A549 (cell line): ENCODE data around the gene KCNQ1. TPM values are rescaled to one million over a fixed set of nuclear protein-coding genes. Genes with fewer than 3 reads are reported as not detected.

Source experiments
- ATAC-seq, 2 experiments: fragments of 200-7000 bp in 1 of 2; fragments of >200 bp in 1 of 2; cut with Nextera tagmentation in 1 of 2; cut with Tn5 transposase in 1 of 2; 3 replicates each; pipeline versions ENCODE4 v1.8.0 to v1.9.1; 2018 to 2020; ENCODE audit warnings: mild to moderate bottlenecking in 1 of 2, moderate library complexity in 1 of 2
- CTCF ChIA-PET: fragments of 300-600 bp; sonication (Branson Sonifier 250); formaldehyde crosslinking; extraction: SDS; loops from one replicate; lab custom pipeline; 2021; ENCODE audit warnings: antibody characterized with exemption, inconsistent platforms; lab: Yijun Ruan, JAX
- POLR2A ChIA-PET: fragments of 350-600 bp; formaldehyde crosslinking; extraction: SDS; loops from one replicate; lab custom pipeline; 2021; ENCODE audit warnings: antibody characterized with exemption, inconsistent platforms; lab: Yijun Ruan, JAX
- DNase-seq, 2 experiments: peaks; one replicate each; pipeline versions ENCODE4 v3.0.0 to v3.0.0-alpha.2; 2011 to 2016; ENCODE audit warnings: low read depth in 1 of 2, low spot score in 1 of 2
- FAIRE-seq: peaks from 2 replicates; lab custom pipeline; 2011; peaks lifted over from hg19 to GRCh38; lab: Jason Lieb, UNC
- H3K27ac ChIP-seq, 2 experiments: fragments of >200 bp; sonication (Bioruptor Twin); formaldehyde crosslinking; 3 replicates each; pipeline ENCODE4 v1.5.1; 2016 to 2017
- H3K4me1 ChIP-seq: fragments of >200 bp; sonication (Bioruptor Twin); formaldehyde crosslinking; 3 replicates; pipeline ENCODE4 v1.6.1; 2016
- H3K4me2 ChIP-seq: fragments of >200 bp; sonication (Bioruptor Twin); formaldehyde crosslinking; 3 replicates; pipeline ENCODE4 v1.6.1; 2016
- H3K4me3 ChIP-seq: fragments of >200 bp; sonication (Bioruptor Twin); formaldehyde crosslinking; 3 replicates; pipeline ENCODE4 v1.5.1; 2016
- H3K9me3 ChIP-seq: fragments of >200 bp; sonication (Bioruptor Twin); formaldehyde crosslinking; 3 replicates; pipeline ENCODE4 v1.6.1; 2016
- BHLHE40 ChIP-seq: IDR thresholded peaks from 2 replicates; pipeline ENCODE4 v1.6.1; 2012; ENCODE audit warnings: low read depth, low read length, inconsistent platforms
- CBX2 ChIP-seq: fragments of 200-600 bp; sonication (generic); IDR thresholded peaks from 2 replicates; pipeline ENCODE4 v1.6.1; 2016; ENCODE audit warnings: low read depth, mild to moderate bottlenecking, borderline replicate concordance
- CBX8 ChIP-seq: fragments of 200-600 bp; sonication (generic); IDR thresholded peaks from 2 replicates; pipeline ENCODE4 v1.6.1; 2016
- ESRRA ChIP-seq: fragments of 150-350 bp; IDR thresholded peaks from 2 replicates; pipeline ENCODE4 v1.6.1; 2014; ENCODE audit warnings: mild to moderate bottlenecking, low read length, borderline replicate concordance
- FOSB ChIP-seq: fragments of 250-450 bp; sonication (Bioruptor Pico); IDR thresholded peaks from 2 replicates; pipeline ENCODE4 v1.5.0; 2020; ENCODE audit warnings: mild to moderate bottlenecking, moderate library complexity
- FOSL2 ChIP-seq, 2 experiments: fragments of 450-650 bp in 1 of 2; fragments of >200 bp in 1 of 2; sonication (Bioruptor Twin) in 1 of 2; formaldehyde crosslinking; IDR thresholded peaks; 2 replicates each; pipeline versions ENCODE4 v1.5.0 to v1.6.1; 2016 to 2020; ENCODE audit warnings: mild to moderate bottlenecking in 1 of 2, moderate library complexity in 1 of 2
- FOXS1 ChIP-seq: fragments of 250-450 bp; sonication (Bioruptor Pico); IDR thresholded peaks from 2 replicates; pipeline ENCODE4 v1.5.0; 2020; ENCODE audit warnings: mild to moderate bottlenecking, moderate library complexity
- MYC ChIP-seq: IDR thresholded peaks from 2 replicates; pipeline ENCODE4 v1.6.1; 2012; ENCODE audit warnings: mild to moderate bottlenecking, inconsistent platforms, low read length, improper control_type of control experiment, borderline replicate concordance
- NR3C1 ChIP-seq: fragments of >200 bp; sonication (Bioruptor Twin); formaldehyde crosslinking; IDR thresholded peaks from 3 replicates; pipeline ENCODE4 v1.6.1; 2017
- POLR2A ChIP-seq: IDR thresholded peaks from 2 replicates; pipeline ENCODE4 v1.6.1; 2012; ENCODE audit warnings: mild to moderate bottlenecking, low read length
- RARB ChIP-seq: fragments of 250-450 bp; sonication (Bioruptor Pico); IDR thresholded peaks from 2 replicates; pipeline ENCODE4 v1.8.0; 2021; ENCODE audit warnings: mild to moderate bottlenecking, moderate library complexity
- TFCP2L1 ChIP-seq: fragments of 250-450 bp; sonication (Bioruptor Pico); IDR thresholded peaks from 2 replicates; pipeline ENCODE4 v1.5.0; 2021; ENCODE audit warnings: mild to moderate bottlenecking
- ZC3H11A ChIP-seq: fragments of 450-650 bp; IDR thresholded peaks from 2 replicates; pipeline ENCODE4 v1.6.1; 2014; ENCODE audit warnings: antibody characterized with exemption, mild to moderate bottlenecking
- ZNF302 ChIP-seq: fragments of 250-450 bp; sonication (Bioruptor Pico); IDR thresholded peaks from 2 replicates; pipeline ENCODE4 v1.9.0; 2021; ENCODE audit warnings: inconsistent platforms, mild to moderate bottlenecking, moderate library complexity
- WGBS: methylation state at CpG from one replicate; pipeline ENCODE4 v1.1.6; 2017; ENCODE audit errors: missing lambda C conversion rate; 5-methylcytosine and 5-hydroxymethylcytosine counted together
- polyA plus RNA-seq, 4 experiments: library from polyadenylated mRNA; depleted of rRNA in 3 of 4; stranded (reverse); fragments of >200 nt; fragmentation: RNase III in 1 of 4; extraction: RNeasy Plus Mini Kit Qiagen cat#74134 plus additional on column Dnase treatment in 1 of 4; gene quantifications; 2 replicates in 3 of 4; 3 replicates in 1 of 4; pipeline ENCODE4 v1.2.3, GENCODE V29; 2011 to 2017
- TF ChIP-seq, protein P1 (sequence below): fragments of 150-350 bp; IDR thresholded peaks from 2 replicates; pipeline ENCODE4 v1.6.1; 2014; ENCODE audit warnings: low read depth, mild to moderate bottlenecking, low read length
- TF ChIP-seq, protein P2 (sequence below): fragments of 200-600 bp; sonication (generic); IDR thresholded peaks from 2 replicates; pipeline ENCODE4 v1.6.1; 2016; ENCODE audit warnings: antibody characterized with exemption, mild to moderate bottlenecking, moderate library complexity
- TF ChIP-seq, protein P3 (sequence below): fragments of 250-450 bp; sonication (Bioruptor Pico); IDR thresholded peaks from 2 replicates; pipeline ENCODE4 v1.5.0; 2020; ENCODE audit warnings: low read depth, mild to moderate bottlenecking, moderate library complexity
- TF ChIP-seq, protein P4 (sequence below): IDR thresholded peaks from 2 replicates; pipeline ENCODE4 v1.6.1; 2012

Gene KCNQ1
- polyA plus RNA-seq, 2 of the 4 experiments (the other 2 are of a cell fraction), result 0.14 to 0.17 TPM

DNA sequence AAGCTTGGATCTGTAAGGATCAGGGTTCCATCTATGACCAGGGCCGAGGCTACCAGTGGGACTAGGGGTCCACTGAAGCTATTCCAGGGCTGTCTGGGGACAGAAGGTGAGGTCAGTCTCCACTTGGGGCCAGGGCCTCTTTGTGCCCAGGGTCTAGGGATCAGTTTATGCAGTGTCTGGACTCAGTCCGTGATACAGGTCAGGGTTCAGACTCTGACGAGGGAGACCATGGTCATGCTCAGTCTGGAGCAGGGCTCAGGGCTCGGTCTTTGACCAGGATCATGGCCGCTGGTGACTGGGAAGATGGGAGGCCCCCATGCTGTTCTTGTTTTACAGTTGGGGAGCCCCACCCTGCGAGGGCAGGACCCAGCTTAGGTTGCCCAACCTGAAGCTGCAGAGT, 32.5 kb upstream of the KCNQ1 start:
- H3K4me2 ChIP-seq, result no peak overlapping the region
- H3K27ac ChIP-seq, result no peak overlapping the region
- CTCF ChIA-PET, result interaction anchor here (0.8 to 31.0 kb wide), 4 partner anchors 8 to 219 kb away, joined by 3 to 903 read pairs (median 118); partner anchors contain the start of genes C11orf21, TSPAN32 and TSSC4
- 64% methylated on average over 5 of the region's 6 CpGs for WGBS
- no peaks in the 10 kb centered on the region for H3K4me1 ChIP-seq
- no peak for TF ChIP-seq MYC
- no peak for TF ChIP-seq FOXS1 (CRISPR knock-in tag)
- no peak for TF ChIP-seq FOSB (CRISPR knock-in tag)
- TF ChIP-seq, all 56 proteins: peak for 0
- no peak for FAIRE-seq
- Histone ChIP-seq H3K4me3 (no peak overlapping the region), H3K9me3 (no peaks in the 10 kb centered on the region)
- no peak for ATAC-seq
- no peak for DNase-seq
- POLR2A ChIA-PET, result no interaction called here

DNA sequence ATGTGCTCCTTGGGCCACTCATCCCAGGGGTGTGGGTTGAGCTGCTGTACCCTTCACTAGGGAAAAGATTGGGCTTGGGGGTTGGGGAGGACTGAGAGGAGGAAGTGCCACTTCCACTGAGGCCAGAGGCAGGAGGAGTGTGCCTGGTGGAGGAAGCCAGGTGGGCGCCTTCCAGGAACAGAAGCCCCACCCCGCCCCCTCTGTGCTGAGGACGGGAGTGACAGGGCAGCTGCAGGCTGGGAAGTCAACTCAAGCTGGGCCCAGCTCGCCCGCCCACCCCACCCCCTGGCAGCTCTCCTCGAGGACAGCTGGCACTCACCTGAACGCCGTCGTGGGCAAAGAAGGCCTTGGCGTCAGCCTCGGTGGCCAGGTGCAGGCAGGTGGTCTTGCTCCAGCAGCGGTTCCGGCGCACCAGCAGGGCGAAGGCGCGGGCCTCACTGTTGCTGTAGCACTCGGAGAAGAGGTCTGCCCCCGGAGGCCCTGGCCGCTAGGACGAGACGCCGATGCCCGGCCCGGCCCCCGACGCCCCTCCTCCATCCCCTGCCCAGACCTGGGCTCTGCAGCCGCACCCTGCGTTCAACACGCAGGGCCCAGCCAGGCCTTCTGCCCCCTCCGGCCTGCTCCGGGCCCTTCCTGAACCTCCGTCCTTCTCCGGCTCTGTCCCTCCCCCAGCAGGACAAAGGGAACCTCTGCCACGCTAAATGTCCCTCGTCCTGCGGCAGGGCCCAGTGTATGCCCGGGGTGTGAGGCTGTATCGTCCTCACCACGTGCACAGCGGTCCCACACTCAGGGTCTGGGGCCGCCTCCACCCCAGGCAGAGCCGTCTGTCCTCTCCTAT, 30.8 kb upstream of the KCNQ1 start:
- no peak for FAIRE-seq
- no peak overlapping the region for H3K4me2 ChIP-seq
- TF ChIP-seq MYC, result no peak
- TF ChIP-seq, protein P1, sequence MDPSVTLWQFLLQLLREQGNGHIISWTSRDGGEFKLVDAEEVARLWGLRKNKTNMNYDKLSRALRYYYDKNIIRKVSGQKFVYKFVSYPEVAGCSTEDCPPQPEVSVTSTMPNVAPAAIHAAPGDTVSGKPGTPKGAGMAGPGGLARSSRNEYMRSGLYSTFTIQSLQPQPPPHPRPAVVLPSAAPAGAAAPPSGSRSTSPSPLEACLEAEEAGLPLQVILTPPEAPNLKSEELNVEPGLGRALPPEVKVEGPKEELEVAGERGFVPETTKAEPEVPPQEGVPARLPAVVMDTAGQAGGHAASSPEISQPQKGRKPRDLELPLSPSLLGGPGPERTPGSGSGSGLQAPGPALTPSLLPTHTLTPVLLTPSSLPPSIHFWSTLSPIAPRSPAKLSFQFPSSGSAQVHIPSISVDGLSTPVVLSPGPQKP, result no peak
- TF ChIP-seq NR3C1, result no peak
- no peak for TF ChIP-seq FOSL2 (IDR thresholded peaks at IDR 0.05)
- TF ChIP-seq FOSL2 (CRISPR knock-in tag; IDR thresholded peaks at IDR 0.05), result no peak
- TF ChIP-seq ESRRA, result no peak
- TF ChIP-seq ZNF302 (CRISPR knock-in tag), result no peak
- TF ChIP-seq TFCP2L1 (CRISPR knock-in tag), result no peak
- TF ChIP-seq, protein P2, sequence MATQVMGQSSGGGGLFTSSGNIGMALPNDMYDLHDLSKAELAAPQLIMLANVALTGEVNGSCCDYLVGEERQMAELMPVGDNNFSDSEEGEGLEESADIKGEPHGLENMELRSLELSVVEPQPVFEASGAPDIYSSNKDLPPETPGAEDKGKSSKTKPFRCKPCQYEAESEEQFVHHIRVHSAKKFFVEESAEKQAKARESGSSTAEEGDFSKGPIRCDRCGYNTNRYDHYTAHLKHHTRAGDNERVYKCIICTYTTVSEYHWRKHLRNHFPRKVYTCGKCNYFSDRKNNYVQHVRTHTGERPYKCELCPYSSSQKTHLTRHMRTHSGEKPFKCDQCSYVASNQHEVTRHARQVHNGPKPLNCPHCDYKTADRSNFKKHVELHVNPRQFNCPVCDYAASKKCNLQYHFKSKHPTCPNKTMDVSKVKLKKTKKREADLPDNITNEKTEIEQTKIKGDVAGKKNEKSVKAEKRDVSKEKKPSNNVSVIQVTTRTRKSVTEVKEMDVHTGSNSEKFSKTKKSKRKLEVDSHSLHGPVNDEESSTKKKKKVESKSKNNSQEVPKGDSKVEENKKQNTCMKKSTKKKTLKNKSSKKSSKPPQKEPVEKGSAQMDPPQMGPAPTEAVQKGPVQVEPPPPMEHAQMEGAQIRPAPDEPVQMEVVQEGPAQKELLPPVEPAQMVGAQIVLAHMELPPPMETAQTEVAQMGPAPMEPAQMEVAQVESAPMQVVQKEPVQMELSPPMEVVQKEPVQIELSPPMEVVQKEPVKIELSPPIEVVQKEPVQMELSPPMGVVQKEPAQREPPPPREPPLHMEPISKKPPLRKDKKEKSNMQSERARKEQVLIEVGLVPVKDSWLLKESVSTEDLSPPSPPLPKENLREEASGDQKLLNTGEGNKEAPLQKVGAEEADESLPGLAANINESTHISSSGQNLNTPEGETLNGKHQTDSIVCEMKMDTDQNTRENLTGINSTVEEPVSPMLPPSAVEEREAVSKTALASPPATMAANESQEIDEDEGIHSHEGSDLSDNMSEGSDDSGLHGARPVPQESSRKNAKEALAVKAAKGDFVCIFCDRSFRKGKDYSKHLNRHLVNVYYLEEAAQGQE, result no peak
- TF ChIP-seq FOSB (CRISPR knock-in tag), result no peak
- no peak for TF ChIP-seq CBX8
- TF ChIP-seq BHLHE40, result no peak
- TF ChIP-seq CBX2, result no peak
- no peak for ATAC-seq
- WGBS, result 77% methylated on average over 18 of the region's 43 CpGs
- CTCF ChIA-PET, result interaction anchor here (2.2 to 31.0 kb wide), 2 partner anchors 14 to 105 kb away, joined by 10 to 903 read pairs; partner anchors contain the start of genes C11orf21, TSPAN32 and TSSC4
- no peaks in the 10 kb centered on the region for H3K9me3 ChIP-seq
- H3K4me3 ChIP-seq, result no peak overlapping the region
- H3K27ac ChIP-seq, result no peak overlapping the region
- DNase-seq, result no peak
- POLR2A ChIA-PET, result no interaction called here
- H3K4me1 ChIP-seq, result no peaks in the 10 kb centered on the region

DNA sequence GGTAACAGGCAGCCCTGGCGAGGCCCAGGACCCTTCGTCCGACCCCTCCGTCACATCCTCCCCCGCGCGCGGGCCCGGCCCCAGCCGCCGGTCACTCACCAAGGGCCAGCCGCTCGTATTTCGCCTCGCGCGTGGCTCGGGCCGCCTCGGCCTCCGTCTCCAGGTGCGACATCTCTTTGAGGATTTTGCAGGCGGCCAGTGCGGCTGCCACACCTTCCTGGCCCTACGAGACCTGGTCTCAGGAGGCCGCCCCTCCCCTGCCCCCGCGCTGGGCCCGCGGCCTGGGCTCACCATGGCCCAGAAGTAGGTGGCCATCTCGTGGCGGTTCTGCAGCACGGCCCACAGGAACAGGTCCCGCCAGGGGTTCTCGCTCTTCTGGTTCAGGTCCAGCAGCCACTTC, 30.2 kb upstream of the KCNQ1 start:
- H3K9me3 ChIP-seq, result no peaks in the 10 kb centered on the region
- no peak overlapping the region for H3K4me3 ChIP-seq
- CTCF ChIA-PET, result interaction anchor here (1.9 to 31.0 kb wide), 2 partner anchors 106 to 117 kb away, joined by 7 to 903 read pairs; partner anchors contain the start of genes C11orf21 and TSPAN32
- DNase-seq (no peak), FAIRE-seq (no peak), ATAC-seq (no peak)
- no peak overlapping the region for H3K4me2 ChIP-seq
- H3K27ac ChIP-seq, result no peak overlapping the region
- H3K4me1 ChIP-seq, result no peaks in the 10 kb centered on the region
- no peak for TF ChIP-seq RARB (CRISPR knock-in tag)
- TF ChIP-seq, protein P3, sequence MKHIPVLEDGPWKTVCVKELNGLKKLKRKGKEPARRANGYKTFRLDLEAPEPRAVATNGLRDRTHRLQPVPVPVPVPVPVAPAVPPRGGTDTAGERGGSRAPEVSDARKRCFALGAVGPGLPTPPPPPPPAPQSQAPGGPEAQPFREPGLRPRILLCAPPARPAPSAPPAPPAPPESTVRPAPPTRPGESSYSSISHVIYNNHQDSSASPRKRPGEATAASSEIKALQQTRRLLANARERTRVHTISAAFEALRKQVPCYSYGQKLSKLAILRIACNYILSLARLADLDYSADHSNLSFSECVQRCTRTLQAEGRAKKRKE (CRISPR knock-in tag), result no peak
- no peak for TF ChIP-seq POLR2A
- TF ChIP-seq, protein P4, sequence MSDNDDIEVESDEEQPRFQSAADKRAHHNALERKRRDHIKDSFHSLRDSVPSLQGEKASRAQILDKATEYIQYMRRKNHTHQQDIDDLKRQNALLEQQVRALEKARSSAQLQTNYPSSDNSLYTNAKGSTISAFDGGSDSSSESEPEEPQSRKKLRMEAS, result no peak
- TF ChIP-seq ZC3H11A, result no peak
- 83% methylated on average over 32 of the region's 35 CpGs for WGBS
- POLR2A ChIA-PET, result no interaction called here
